HCT116 (cell line): ENCODE data around the gene ALG8. TPM values are rescaled to one million over a fixed set of nuclear protein-coding genes. Genes with fewer than 3 reads are reported as not detected.

Experiments used
- ATAC-seq: fragments of 200-7000 bp; cut with Tn5 transposase; 2 replicates; pipeline ENCODE4 v1.9.1; 2020; ENCODE audit warnings: mild to moderate bottlenecking, moderate library complexity
- BruUV-seq: library from RNA; stranded (reverse); fragments of 400-500 nt; replicated peaks from 2 replicates; lab custom pipeline; 2021; lab: Mats Ljungman, UMichigan
- CTCF ChIA-PET: fragments of 300-600 bp; sonication (Branson Sonifier 250); formaldehyde crosslinking; loops from one replicate; lab custom pipeline; 2021; ENCODE audit warnings: antibody characterized with exemption; lab: Charles Lee
- POLR2A ChIA-PET: fragments of 300-600, 350-600 bp; sonication (Branson Sonifier 250); formaldehyde crosslinking; loops from one replicate; lab custom pipeline; 2021; ENCODE audit warnings: antibody characterized with exemption; lab: Charles Lee
- RAD21 ChIA-PET, 2 experiments: fragments of 300-600 bp; sonication (Branson Sonifier 250); formaldehyde crosslinking; loops; one replicate each; lab custom pipeline; 2023; ENCODE audit warnings: low total read pairs in 2 of 2; ENCODE audit not compliant: uncharacterized antibody in 2 of 2, unreplicated experiment in 2 of 2, low non-redundant PET in 1 of 2; lab: Charles Lee
- DNase-seq: peaks from one replicate; pipeline ENCODE4 v3.0.0-alpha.2; 2010; ENCODE audit warnings: low read depth, low spot score
- H2AFZ ChIP-seq: fragments of 200-600 bp; shearing (Covaris generic), sonication (generic); 2 replicates; pipeline ENCODE4 v1.6.1; 2017; ENCODE audit warnings: low read depth, mixed run types, mixed read lengths, antibody characterized with exemption, low read length; ENCODE audit not compliant: poor library complexity, severe bottlenecking
- H3K27ac ChIP-seq: 2 replicates; pipeline ENCODE4 v1.5.1; 2012; ENCODE audit warnings: low read depth, low read length
- H3K27me3 ChIP-seq: fragments of 200-600 bp; sonication (generic); 2 replicates; pipeline ENCODE4 v1.6.1; 2016; ENCODE audit warnings: mixed run types, low read length, mixed read lengths; ENCODE audit not compliant: insufficient read depth
- H3K36me3 ChIP-seq, 2 experiments: fragments of 200-500 bp in 1 of 2; fragments of 200-600 bp in 1 of 2; sonication (Bioruptor generic) in 1 of 2; sonication (generic) in 1 of 2; 2 replicates each; pipeline versions ENCODE4 v1.5.1 to v1.6.1; 2014 to 2016; ENCODE audit warnings: low read length in 2 of 2, inconsistent platforms in 1 of 2, mixed read lengths in 1 of 2, mixed run types in 1 of 2; ENCODE audit not compliant: insufficient read depth in 2 of 2, control insufficient read depth in 1 of 2
- H3K4me1 ChIP-seq, 2 experiments: fragments of 200-600 bp in 1 of 2; sonication (generic) in 1 of 2; 2 replicates each; pipeline versions ENCODE4 v1.5.1 to v1.6.1; 2012 to 2017; ENCODE audit warnings: low read length in 2 of 2, inconsistent platforms in 1 of 2, mild to moderate bottlenecking in 1 of 2, mixed read lengths in 1 of 2, mixed run types in 1 of 2, moderate library complexity in 1 of 2; ENCODE audit not compliant: insufficient read depth in 2 of 2, control insufficient read depth in 1 of 2
- H3K4me2 ChIP-seq: fragments of 200-600 bp; sonication (generic); 2 replicates; pipeline ENCODE4 v1.6.1; 2017; ENCODE audit warnings: mixed run types, low read length, mixed read lengths
- H3K4me3 ChIP-seq, 2 experiments: fragments of 200-600 bp in 1 of 2; sonication (generic) in 1 of 2; replicated peaks in 1 of 2; 2 replicates each; pipeline ENCODE4 v1.5.1; 2011 to 2016; ENCODE audit warnings: low read length in 2 of 2, control low read depth in 1 of 2, low read depth in 1 of 2, mild to moderate bottlenecking in 1 of 2, mixed read lengths in 1 of 2, mixed run types in 1 of 2
- H3K79me2 ChIP-seq: fragments of 200-600 bp; sonication (generic); 2 replicates; pipeline ENCODE4 v1.6.1; 2017; ENCODE audit warnings: mild to moderate bottlenecking, mixed run types, low read length, moderate library complexity, mixed read lengths; ENCODE audit not compliant: insufficient read depth
- H3K9ac ChIP-seq: fragments of 200-600 bp; sonication (generic); 2 replicates; pipeline ENCODE4 v1.6.1; 2016; ENCODE audit warnings: low read length, mixed read lengths
- H3K9me2 ChIP-seq: fragments of 200-600 bp; sonication (generic), shearing (Covaris generic); 2 replicates; pipeline ENCODE4 v1.6.1; 2017; ENCODE audit warnings: mixed run types, mild to moderate bottlenecking, moderate library complexity; ENCODE audit not compliant: insufficient read depth
- H3K9me3 ChIP-seq, 2 experiments: fragments of 200-500 bp in 1 of 2; fragments of 200-600 bp in 1 of 2; sonication (Bioruptor generic) in 1 of 2; sonication (generic) in 1 of 2; 2 replicates each; pipeline ENCODE4 v1.6.1; 2014 to 2017; ENCODE audit warnings: low read length in 2 of 2, mixed read lengths in 2 of 2, inconsistent platforms in 1 of 2, low read depth in 1 of 2, mild to moderate bottlenecking in 1 of 2, mixed run types in 1 of 2, moderate library complexity in 1 of 2; ENCODE audit not compliant: control insufficient read depth in 1 of 2, insufficient read depth in 1 of 2
- H4K20me1 ChIP-seq: fragments of 200-600 bp; sonication (generic), shearing (Covaris generic); 2 replicates; pipeline ENCODE4 v1.6.1; 2017; ENCODE audit warnings: mixed run types, mild to moderate bottlenecking, moderate library complexity; ENCODE audit not compliant: insufficient read depth
- CBX3 ChIP-seq: IDR thresholded peaks from 2 replicates; pipeline ENCODE4 v1.6.1; 2012; ENCODE audit warnings: low read depth
- CEBPB ChIP-seq: IDR thresholded peaks from 2 replicates; pipeline ENCODE4 v1.6.1; 2012; ENCODE audit warnings: low read depth
- EZH2 ChIP-seq: fragments of 200-600 bp; sonication (generic); IDR thresholded peaks from 2 replicates; pipeline ENCODE4 v1.6.1; 2017; ENCODE audit warnings: antibody characterized with exemption, mixed run types
- JUND ChIP-seq: IDR thresholded peaks from 2 replicates; pipeline ENCODE4 v1.6.1; 2012
- POLR2A ChIP-seq: IDR thresholded peaks from 2 replicates; pipeline ENCODE4 v1.7.0; 2011; ENCODE audit warnings: borderline replicate concordance; ENCODE audit not compliant: insufficient read depth, insufficient read length; ENCODE audit errors: extremely low read depth
- POLR2AphosphoS5 ChIP-seq: IDR thresholded peaks from 2 replicates; pipeline ENCODE4 v1.6.1; 2011; ENCODE audit warnings: mild to moderate bottlenecking, low read depth, low read length, moderate library complexity
- RAD21 ChIP-seq: IDR thresholded peaks from 2 replicates; pipeline ENCODE4 v1.6.1; 2012; ENCODE audit warnings: low read depth, mild to moderate bottlenecking
- SIN3A ChIP-seq: IDR thresholded peaks from 2 replicates; pipeline ENCODE4 v1.6.1; 2012; ENCODE audit warnings: low read depth
- SP1 ChIP-seq: IDR thresholded peaks from 2 replicates; pipeline ENCODE4 v1.6.1; 2012; ENCODE audit warnings: low read depth
- YY1 ChIP-seq: IDR thresholded peaks from 2 replicates; pipeline ENCODE4 v1.6.1; 2011; ENCODE audit warnings: low read length, low read depth, moderate library complexity, mild to moderate bottlenecking; ENCODE audit not compliant: insufficient replicate concordance; ENCODE audit errors: extremely low read depth
- ZFX ChIP-seq: fragments of 450-650 bp; IDR thresholded peaks from 2 replicates; pipeline ENCODE4 v1.6.1; 2017
- ZNF274 ChIP-seq: fragments of 200-500 bp; sonication (Bioruptor generic); IDR thresholded peaks from 2 replicates; pipeline ENCODE4 v1.6.1; 2014; ENCODE audit warnings: mild to moderate bottlenecking, low read depth, low read length, inconsistent platforms
- intact Hi-C: fragments of 100-400 bp; cut with micrococcal nuclease; formaldehyde crosslinking; loops from 2 replicates; pipeline ENCODE4 v1.10.0; 2022
- total RNA-seq: library from RNA; stranded (reverse); gene quantifications from one replicate; pipeline ENCODE4 v1.2.1, GENCODE V29; 2021; ENCODE audit not compliant: unreplicated experiment
- TF ChIP-seq, protein P1 (sequence below): IDR thresholded peaks from 2 replicates; pipeline ENCODE4 v1.6.1; 2011; ENCODE audit warnings: mild to moderate bottlenecking, low read length, moderate library complexity; ENCODE audit not compliant: insufficient replicate concordance; ENCODE audit errors: extremely low read depth
- TF ChIP-seq, protein P2 (sequence below): IDR thresholded peaks from 2 replicates; pipeline ENCODE4 v1.6.1; 2012

The ALG8 gene
- total RNA-seq, 1 experiment from 2014 or later: 50.1 TPM

DNA sequence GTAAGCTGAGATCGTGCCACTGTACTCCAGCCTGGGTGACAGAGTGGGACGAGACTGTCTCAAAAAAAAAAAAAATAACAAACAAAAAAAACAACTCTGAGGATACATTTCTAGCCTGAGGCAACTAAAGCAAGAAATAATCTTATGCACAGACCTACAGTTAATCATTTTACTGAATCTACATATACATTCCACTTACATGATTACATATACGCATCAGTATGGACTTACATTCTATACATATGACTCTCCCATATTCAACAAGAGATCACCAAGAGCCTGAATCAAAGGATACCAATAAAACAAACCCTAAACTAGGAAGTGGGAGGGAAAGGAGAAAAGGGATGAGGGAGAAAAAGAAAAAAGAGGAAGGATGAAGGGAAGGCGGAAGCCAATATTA, 1.1 kb downstream of the ALG8 start:
- POLR2A ChIA-PET: no interaction called here
- H3K4me1 ChIP-seq: peaks cover 0 to 24% of the 10 kb centered on the region in 2 experiments; a peak in 3 of 4 replicates
- TF ChIP-seq JUND (no peak), ZFX (no peak), YY1 (no peak), EZH2 (no peak), CBX3 (no peak)
- no TSS peak for BruUV-seq
- peak overlapping the region; percentile 99 for H3K9ac ChIP-seq
- no peaks in the 10 kb centered on the region for H4K20me1 ChIP-seq
- peak overlapping the region; percentile 78 to 87 for H3K4me3 ChIP-seq
- H3K27me3 ChIP-seq: no peaks in the 10 kb centered on the region
- no peaks in the 10 kb centered on the region for H3K9me2 ChIP-seq
- ATAC-seq (no peak), DNase-seq (no peak)
- peaks cover 51% of the 10 kb centered on the region for H3K79me2 ChIP-seq
- H3K27ac ChIP-seq: peak overlapping the region; percentile 85; the same call in 1 of the 2 replicates
- H3K36me3 ChIP-seq: peaks cover 2 to 10% of the 10 kb centered on the region in 2 experiments; a peak in 2 of 4 replicates
- intact Hi-C loops: no loop called here
- H2AFZ ChIP-seq: no peak overlapping the region
- RAD21 ChIA-PET: no interaction called here
- H3K4me2 ChIP-seq: peak overlapping the region; percentile 91
- CTCF ChIA-PET: interaction anchor here (1.7 kb wide), 1 partner anchor 10 kb away, joined by 4 read pairs; no protein-coding TSS in a partner anchor
- no peaks in the 10 kb centered on the region for H3K9me3 ChIP-seq

DNA sequence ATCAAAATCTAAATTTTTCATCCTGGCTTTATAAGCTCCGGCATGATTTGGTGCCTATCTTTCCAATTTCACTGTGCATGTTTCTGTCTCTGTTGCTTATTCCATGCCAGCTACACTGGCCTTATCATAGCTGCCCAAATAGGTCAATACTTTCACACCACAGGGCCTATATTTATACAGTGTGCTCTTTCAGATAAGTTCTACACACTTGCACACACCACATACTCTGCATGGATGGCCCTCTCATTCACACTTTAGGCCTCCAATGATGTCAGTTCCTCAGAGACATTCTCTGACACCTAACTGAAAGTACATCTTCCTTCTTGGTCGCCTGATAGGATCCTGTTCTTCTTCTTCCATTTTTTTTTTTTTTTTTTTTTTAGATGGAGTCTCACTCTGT, 7.0 kb downstream of the ALG8 start:
- RAD21 ChIA-PET: no interaction called here
- no TSS peak for BruUV-seq
- intact Hi-C loops: no loop called here
- peaks cover 52% of the 10 kb centered on the region for H3K79me2 ChIP-seq
- no peak overlapping the region for H2AFZ ChIP-seq
- ATAC-seq: no peak
- no peaks in the 10 kb centered on the region for H3K4me1 ChIP-seq
- CTCF ChIA-PET: no interaction called here
- no peak overlapping the region for H3K4me3 ChIP-seq
- POLR2A ChIA-PET: no interaction called here
- DNase-seq: no peak
- no peak overlapping the region for H3K4me2 ChIP-seq
- no peaks in the 10 kb centered on the region for H4K20me1 ChIP-seq
- H3K9me3 ChIP-seq: no peaks in the 10 kb centered on the region
- H3K27ac ChIP-seq: no peak overlapping the region
- no peak overlapping the region for H3K9ac ChIP-seq
- no peaks in the 10 kb centered on the region for H3K27me3 ChIP-seq
- no peak for TF ChIP-seq ZFX
- TF ChIP-seq, protein P1, sequence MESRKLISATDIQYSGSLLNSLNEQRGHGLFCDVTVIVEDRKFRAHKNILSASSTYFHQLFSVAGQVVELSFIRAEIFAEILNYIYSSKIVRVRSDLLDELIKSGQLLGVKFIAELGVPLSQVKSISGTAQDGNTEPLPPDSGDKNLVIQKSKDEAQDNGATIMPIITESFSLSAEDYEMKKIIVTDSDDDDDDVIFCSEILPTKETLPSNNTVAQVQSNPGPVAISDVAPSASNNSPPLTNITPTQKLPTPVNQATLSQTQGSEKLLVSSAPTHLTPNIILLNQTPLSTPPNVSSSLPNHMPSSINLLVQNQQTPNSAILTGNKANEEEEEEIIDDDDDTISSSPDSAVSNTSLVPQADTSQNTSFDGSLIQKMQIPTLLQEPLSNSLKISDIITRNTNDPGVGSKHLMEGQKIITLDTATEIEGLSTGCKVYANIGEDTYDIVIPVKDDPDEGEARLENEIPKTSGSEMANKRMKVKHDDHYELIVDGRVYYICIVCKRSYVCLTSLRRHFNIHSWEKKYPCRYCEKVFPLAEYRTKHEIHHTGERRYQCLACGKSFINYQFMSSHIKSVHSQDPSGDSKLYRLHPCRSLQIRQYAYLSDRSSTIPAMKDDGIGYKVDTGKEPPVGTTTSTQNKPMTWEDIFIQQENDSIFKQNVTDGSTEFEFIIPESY: no peak
- no peak for TF ChIP-seq RAD21
- no peak for TF ChIP-seq YY1
- TF ChIP-seq, protein P2, sequence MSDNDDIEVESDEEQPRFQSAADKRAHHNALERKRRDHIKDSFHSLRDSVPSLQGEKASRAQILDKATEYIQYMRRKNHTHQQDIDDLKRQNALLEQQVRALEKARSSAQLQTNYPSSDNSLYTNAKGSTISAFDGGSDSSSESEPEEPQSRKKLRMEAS: no peak
- no peak for TF ChIP-seq CEBPB
- no peak for TF ChIP-seq POLR2AphosphoS5
- no peak for TF ChIP-seq SIN3A
- TF ChIP-seq JUND: no peak
- no peak for TF ChIP-seq SP1
- TF ChIP-seq ZNF274: no peak
- no peak for TF ChIP-seq POLR2A
- TF ChIP-seq, all 23 proteins: peak for 0
- peaks cover 2 to 9% of the 10 kb centered on the region in 2 experiments; a peak in 2 of 4 replicates for H3K36me3 ChIP-seq
- H3K9me2 ChIP-seq: no peaks in the 10 kb centered on the region
